Sigmoid colon (tissue), 7 donors: Measurements from ENCODE around the gene DYNC2I2. TPM values are rescaled to one million over a fixed set of nuclear protein-coding genes. Genes with fewer than 3 reads are reported as not detected.
A peak's percentile ranks its signal among the peaks of the same experiment; 100 is the strongest.
"Not testable (repeated sequence)": the region's sequence is repeated elsewhere in the genome, so short reads cannot be mapped to it uniquely, and the experiment has no call there.

Experiments used
- DNase-seq: peaks from one replicate; pipeline ENCODE4 v3.0.0-alpha.2; 2019
- H3K27ac ChIP-seq, 4 donors: fragments of 200-600 bp; sonication (generic); one replicate each; pipeline ENCODE4 v1.5.1; 2016 to 2019; ENCODE audit warnings: mild to moderate bottlenecking in 1 of 4
- H3K27me3 ChIP-seq, 3 donors: fragments of 200-600 bp; sonication (generic); one replicate each; pipeline ENCODE4 v1.5.1; 2019; ENCODE audit warnings: mild to moderate bottlenecking in 1 of 3
- H3K36me3 ChIP-seq, 4 donors: fragments of 200-600 bp; sonication (generic); one replicate each; pipeline ENCODE4 v1.5.1; 2016 to 2019
- H3K4me1 ChIP-seq, 4 donors: fragments of 200-600 bp; sonication (generic); one replicate each; pipeline ENCODE4 v1.5.1; 2017 to 2019
- H3K4me3 ChIP-seq, 4 donors: fragments of 200-600 bp; sonication (generic); one replicate each; pipeline ENCODE4 v1.5.1; 2017 to 2019; ENCODE audit warnings: mild to moderate bottlenecking in 2 of 4, moderate library complexity in 1 of 4
- H3K9me3 ChIP-seq, 4 donors: fragments of 200-600 bp in 3 of 4; sonication (generic) in 3 of 4; one replicate each; pipeline versions ENCODE4 v1.5.1 to v1.6.1; 2013 to 2019
- CTCF ChIP-seq, 4 experiments: fragments of 450-650 bp in 3 of 4; fragments of 200-600 bp in 1 of 4; IDR thresholded peaks; one replicate each; pipeline ENCODE4 v1.5.1; 2016 to 2019; ENCODE audit warnings: antibody characterized with exemption in 4 of 4, mild to moderate bottlenecking in 3 of 4, moderate library complexity in 2 of 4
- EP300 ChIP-seq, 4 donors: sonication (generic); formaldehyde crosslinking; IDR thresholded peaks; one replicate each; pipeline ENCODE4 v1.6.1; 2017; ENCODE audit warnings: antibody characterized with exemption in 4 of 4
- POLR2A ChIP-seq, 2 donors: fragments of 450-650 bp; IDR thresholded peaks; one replicate each; pipeline ENCODE4 v1.6.1; 2016; ENCODE audit warnings: antibody characterized with exemption in 2 of 2, mild to moderate bottlenecking in 2 of 2, moderate library complexity in 2 of 2
- POLR2AphosphoS5 ChIP-seq, 4 donors: sonication (generic); formaldehyde crosslinking; IDR thresholded peaks; one replicate each; pipeline ENCODE4 v1.6.1; 2017; ENCODE audit warnings: antibody characterized with exemption in 4 of 4
- WGBS, 2 donors: extraction: QIAGEN DNeasy Blood & Tissue Kit; methylation state at CpG; one replicate each; pipeline ENCODE4 v1.1.7; 2013; 5-methylcytosine and 5-hydroxymethylcytosine counted together
- intact Hi-C: fragments of 100-400 bp; cut with DNase I; formaldehyde crosslinking; loops from one replicate; pipeline ENCODE4 v1.15.1; 2023
- polyA plus RNA-seq, 3 donors: library from polyadenylated mRNA; stranded (reverse); fragments of 200-250 nt; gene quantifications; one replicate each; pipeline ENCODE4 v1.2.3, GENCODE V29; 2013
- total RNA-seq, 4 donors: library from RNA; depleted of rRNA; stranded (reverse); fragments of >200 nt; gene quantifications; one replicate each; pipeline ENCODE4 v1.1.0, GENCODE V29; 2016
- donor health status: healthy with polysubstance abuse.
- donor health status: Bipolar disorder and iron deficiency.
- donor health status: healthy.

The DYNC2I2 gene
- total and polyA plus RNA-seq, 7 donors, result 21.6 to 87.4 (median 33.0) TPM

- TF ChIP-seq POLR2A (IDR thresholded peaks at IDR 0.05) (no peak), POLR2AphosphoS5 (IDR thresholded peaks at IDR 0.05) (no peak), EP300 (IDR thresholded peaks at IDR 0.05) (no peak), CTCF (IDR thresholded peaks at IDR 0.05) (no peak)
- no peaks in the 10 kb centered on the region for H3K36me3 ChIP-seq
- H3K27me3 ChIP-seq, result no peaks in the 10 kb centered on the region
- H3K9me3 ChIP-seq, result no peaks in the 10 kb centered on the region
- H3K4me1 ChIP-seq, result no peaks in the 10 kb centered on the region
- 96% methylated on average over 6 of the region's 6 CpGs for WGBS, 2 donors
- no peak overlapping the region for H3K4me3 ChIP-seq
- intact Hi-C loops, result no loop called here
- H3K27ac ChIP-seq, result no peak overlapping the region
- peak; percentile 4 for DNase-seq
These were observed 13.1 kb upstream of the DYNC2I2 start for GRCh38 chr9:128669786-128670185.

GRCh38 chr9:128666481-128666941 is 9.9 kb upstream of the DYNC2I2 start:
- H3K27me3 ChIP-seq, H3K4me1 ChIP-seq, H3K9me3 ChIP-seq, H3K4me3 ChIP-seq, H3K27ac ChIP-seq, H3K36me3 ChIP-seq, intact Hi-C loops, DNase-seq: not testable (repeated sequence)
- 79 to 91% methylated on average over 8 of the region's 8 CpGs for WGBS, 2 donors

- H3K9me3 ChIP-seq, result no peaks in the 10 kb centered on the region
- no peak for DNase-seq
- no peaks in the 10 kb centered on the region for H3K27me3 ChIP-seq
- no peak overlapping the region for H3K4me3 ChIP-seq
- intact Hi-C loops, result loop anchor here (2.0 to 5.0 kb wide), 2 partner anchors 31 to 45 kb away; partner anchors contain the start of genes PKN3 and SET
- H3K4me1 ChIP-seq, result peaks cover 0 to 12% (median 7%) of the 10 kb centered on the region in 4 donors
- no peaks in the 10 kb centered on the region for H3K36me3 ChIP-seq
- H3K27ac ChIP-seq, result peak overlapping the region in 1 of 4 donors; percentile 94
- 95% methylated on average over 3 of the region's 3 CpGs for WGBS, 2 donors
- no peak for TF ChIP-seq EP300 (IDR thresholded peaks at IDR 0.05)
- no peak for TF ChIP-seq POLR2A (IDR thresholded peaks at IDR 0.05)
- TF ChIP-seq POLR2AphosphoS5 (IDR thresholded peaks at IDR 0.05), result no peak
- TF ChIP-seq CTCF (IDR thresholded peaks at IDR 0.05), result no peak
These were observed 1.1 kb upstream of the DYNC2I2 start for GRCh38 chr9:128657796-128658195.

- no peaks in the 10 kb centered on the region for H3K36me3 ChIP-seq
- peak overlapping the region; percentile 88 to 95 (median 92) for H3K27ac ChIP-seq
- DNase-seq, result no peak
- intact Hi-C loops, result loop anchor here (2.0 to 5.0 kb wide), 2 partner anchors 31 to 45 kb away; partner anchors contain the start of genes PKN3 and SET
- H3K27me3 ChIP-seq, result no peaks in the 10 kb centered on the region
- no peak for TF ChIP-seq POLR2AphosphoS5 (IDR thresholded peaks at IDR 0.05)
- TF ChIP-seq EP300 (IDR thresholded peaks at IDR 0.05), result no peak
- 96% methylated on average over 13 of the region's 13 CpGs for WGBS, 2 donors
- H3K9me3 ChIP-seq, result no peaks in the 10 kb centered on the region
- peak overlapping the region in 2 of 4 donors; percentile 74 to 93 for H3K4me3 ChIP-seq
- peaks cover 0 to 12% (median 7%) of the 10 kb centered on the region in 4 donors for H3K4me1 ChIP-seq
These were observed 677 bp upstream of the DYNC2I2 start for GRCh38 chr9:128657344-128657704.

GRCh38 chr9:128654481-128654880 is 2.2 kb downstream of the DYNC2I2 start:
- intact Hi-C loops, result no loop called here
- TF ChIP-seq EP300 (IDR thresholded peaks at IDR 0.05) (no peak), CTCF (IDR thresholded peaks at IDR 0.05) (no peak), POLR2AphosphoS5 (IDR thresholded peaks at IDR 0.05) (no peak), POLR2A (IDR thresholded peaks at IDR 0.05) (no peak)
- Histone ChIP-seq H3K36me3 (no peaks in the 10 kb centered on the region), H3K9me3 (no peaks in the 10 kb centered on the region), H3K27me3 (no peaks in the 10 kb centered on the region), H3K4me3 (no peak overlapping the region), H3K4me1 (peaks cover 0 to 12% (median 7%) of the 10 kb centered on the region in 4 donors), H3K27ac (no peak overlapping the region)
- no peak for DNase-seq
- 98 to 99% methylated on average over 1 of the region's 1 CpG for WGBS, 2 donors

GRCh38 chr9:128653908-128654307 is 2.7 kb downstream of the DYNC2I2 start:
- intact Hi-C loops, result no loop called here
- 98% methylated on average over 8 of the region's 8 CpGs for WGBS, 2 donors
- Histone ChIP-seq H3K9me3 (no peaks in the 10 kb centered on the region), H3K27me3 (no peaks in the 10 kb centered on the region), H3K27ac (no peak overlapping the region), H3K4me1 (peaks cover 0 to 12% (median 7%) of the 10 kb centered on the region in 4 donors), H3K36me3 (no peaks in the 10 kb centered on the region), H3K4me3 (no peak overlapping the region)
- TF ChIP-seq EP300 (IDR thresholded peaks at IDR 0.05) (no peak), CTCF (IDR thresholded peaks at IDR 0.05) (no peak), POLR2A (IDR thresholded peaks at IDR 0.05) (no peak), POLR2AphosphoS5 (IDR thresholded peaks at IDR 0.05) (no peak)
- DNase-seq, result no peak
